H1 (cell line): ENCODE results near the gene WDFY4. TPM values are rescaled to one million over a fixed set of nuclear protein-coding genes. Genes with fewer than 3 reads are reported as not detected.

Experiments used
- CTCF ChIA-PET: fragments of 300-600 bp; sonication (Branson Sonifier 250); formaldehyde crosslinking; loops from one replicate; lab custom pipeline; 2021; ENCODE audit not compliant: partially characterized antibody; lab: Charles Lee
- POLR2A ChIA-PET: fragments of 300-600 bp; sonication (Branson Sonifier 250); formaldehyde crosslinking; loops from one replicate; lab custom pipeline; 2021; ENCODE audit warnings: inconsistent platforms; ENCODE audit not compliant: partially characterized antibody; lab: Charles Lee
- DNase-seq, 2 experiments: peaks; one replicate each; pipeline versions ENCODE4 v3.0.0 to v3.0.0-alpha.2; 2010 to 2022; ENCODE audit warnings: low spot score in 2 of 2, low read depth in 1 of 2, mixed read lengths in 1 of 2
- FAIRE-seq: peaks from 2 replicates; lab custom pipeline; 2011; peaks lifted over from hg19 to GRCh38; lab: Jason Lieb, UNC
- H2AFZ ChIP-seq: 2 replicates; pipeline ENCODE4 v1.8.1; 2012; ENCODE audit warnings: low read length, inconsistent platforms
- H2AK5ac ChIP-seq: 2 replicates; pipeline ENCODE4 v1.6.1; 2013; ENCODE audit warnings: low read depth, low read length
- H2BK120ac ChIP-seq: replicated peaks from 2 replicates; pipeline ENCODE3; 2013; ENCODE audit warnings: low read depth, low read length, inconsistent platforms
- H2BK12ac ChIP-seq: 2 replicates; pipeline ENCODE4 v1.6.1; 2013; ENCODE audit warnings: low read depth, low read length
- H2BK15ac ChIP-seq: 2 replicates; pipeline ENCODE4 v1.6.1; 2013; ENCODE audit warnings: low read length
- H2BK20ac ChIP-seq: 2 replicates; pipeline ENCODE4 v1.6.1; 2013; ENCODE audit warnings: low read length
- H2BK5ac ChIP-seq: 2 replicates; pipeline ENCODE4 v1.6.1; 2013; ENCODE audit warnings: low read depth, low read length
- H3K14ac ChIP-seq: 2 replicates; pipeline ENCODE4 v1.6.1; 2013; ENCODE audit warnings: inconsistent platforms; ENCODE audit not compliant: insufficient read length
- H3K18ac ChIP-seq: 2 replicates; pipeline ENCODE4 v1.6.1; 2013; ENCODE audit warnings: low read length; ENCODE audit errors: extremely low read depth
- H3K23ac ChIP-seq: 2 replicates; pipeline ENCODE4 v1.6.1; 2013; ENCODE audit warnings: inconsistent platforms; ENCODE audit not compliant: insufficient read length
- H3K23me2 ChIP-seq: 2 replicates; pipeline ENCODE4 v1.6.1; 2013; ENCODE audit warnings: low read depth, low read length
- H3K27ac ChIP-seq: 2 replicates; pipeline ENCODE4 v1.6.1; 2011; ENCODE audit warnings: low read depth, low read length, inconsistent platforms
- H3K27me3 ChIP-seq, 4 experiments: replicated peaks in 1 of 4; 1 replicate in 1 of 4; 2 replicates in 3 of 4; pipeline versions ENCODE4 v1.6.1 to v1.8.1; 2011 to 2013; ENCODE audit warnings: low read length in 3 of 4, mild to moderate bottlenecking in 3 of 4, inconsistent platforms in 2 of 4, mixed read lengths in 2 of 4, moderate library complexity in 1 of 4; ENCODE audit not compliant: control insufficient read depth in 3 of 4, insufficient read depth in 3 of 4; ENCODE audit errors: extremely low read depth in 1 of 4
- H3K36me3 ChIP-seq, 4 experiments: 2 replicates each; pipeline versions ENCODE4 v1.6.1 to v1.8.1; 2011 to 2013; ENCODE audit warnings: mild to moderate bottlenecking in 4 of 4, low read length in 3 of 4, moderate library complexity in 2 of 4, control low read depth in 1 of 4, inconsistent platforms in 1 of 4; ENCODE audit not compliant: insufficient read depth in 4 of 4, control insufficient read depth in 2 of 4
- H3K4ac ChIP-seq: replicated peaks from 2 replicates; pipeline ENCODE3; 2013; ENCODE audit warnings: low read length, low read depth, mixed read lengths, inconsistent platforms; ENCODE audit not compliant: insufficient read length
- H3K4me1 ChIP-seq, 4 experiments: replicated peaks in 1 of 4; 1 replicate in 1 of 4; 2 replicates in 3 of 4; pipeline versions ENCODE4 v1.6.1 to v1.8.1; 2011 to 2013; ENCODE audit warnings: low read length in 3 of 4, inconsistent platforms in 2 of 4, mixed read lengths in 1 of 4; ENCODE audit not compliant: insufficient read depth in 4 of 4, control insufficient read depth in 3 of 4
- H3K4me2 ChIP-seq, 2 experiments: 2 replicates each; pipeline versions ENCODE4 v1.6.1 to v1.8.1; 2011 to 2013; ENCODE audit warnings: low read depth in 2 of 2, low read length in 2 of 2, control low read depth in 1 of 2, inconsistent platforms in 1 of 2, mild to moderate bottlenecking in 1 of 2; ENCODE audit not compliant: insufficient read depth in 1 of 2
- H3K4me3 ChIP-seq, 4 experiments: fragments of 200-600, 300-600 bp in 1 of 4; sonication (generic), shearing (Covaris generic), sonication (Bioruptor Twin) in 1 of 4; 2 replicates each; pipeline versions ENCODE4 v1.5.1 to v1.8.1; 2011 to 2016; ENCODE audit warnings: low read length in 4 of 4, low read depth in 3 of 4, control low read depth in 2 of 4, inconsistent platforms in 2 of 4, mild to moderate bottlenecking in 2 of 4, mixed read lengths in 1 of 4, moderate library complexity in 1 of 4; ENCODE audit not compliant: insufficient read depth in 2 of 4; ENCODE audit errors: extremely low read depth in 1 of 4
- H3K56ac ChIP-seq: replicated peaks from 2 replicates; pipeline ENCODE3; 2013; ENCODE audit warnings: low read depth, mild to moderate bottlenecking, mixed read lengths, low read length, inconsistent platforms; ENCODE audit not compliant: insufficient read length
- H3K79me1 ChIP-seq: 2 replicates; pipeline ENCODE4 v1.6.1; 2013; ENCODE audit warnings: low read depth, low read length, control low read depth
- H3K79me2 ChIP-seq, 2 experiments: 2 replicates each; pipeline versions ENCODE4 v1.6.1 to v1.8.1; 2012 to 2013; ENCODE audit warnings: low read length in 2 of 2, mild to moderate bottlenecking in 2 of 2, inconsistent platforms in 1 of 2; ENCODE audit not compliant: insufficient read depth in 2 of 2, control insufficient read depth in 1 of 2
- H3K9ac ChIP-seq, 4 experiments: replicated peaks in 1 of 4; 1 replicate in 1 of 4; 2 replicates in 3 of 4; pipeline versions ENCODE4 v1.6.1 to v1.8.1; 2011 to 2013; ENCODE audit warnings: low read depth in 3 of 4, low read length in 3 of 4, control low read depth in 2 of 4, mild to moderate bottlenecking in 2 of 4, moderate library complexity in 2 of 4, inconsistent platforms in 1 of 4; ENCODE audit errors: extremely low read depth in 1 of 4
- H3K9me3 ChIP-seq, 2 experiments: 2 replicates each; pipeline versions ENCODE4 v1.6.1 to v1.8.1; 2012 to 2013; ENCODE audit warnings: mild to moderate bottlenecking in 2 of 2, moderate library complexity in 2 of 2, control low read depth in 1 of 2, inconsistent platforms in 1 of 2, low read depth in 1 of 2, low read length in 1 of 2, mixed read lengths in 1 of 2; ENCODE audit not compliant: insufficient read depth in 2 of 2
- H4K20me1 ChIP-seq, 2 experiments: replicated peaks in 1 of 2; 2 replicates each; pipeline versions ENCODE3 to v1.8.1; 2011 to 2013; ENCODE audit warnings: inconsistent platforms in 2 of 2, low read length in 2 of 2, mild to moderate bottlenecking in 1 of 2; ENCODE audit not compliant: insufficient read depth in 2 of 2, control insufficient read depth in 1 of 2
- H4K5ac ChIP-seq: 2 replicates; pipeline ENCODE4 v1.6.1; 2013; ENCODE audit warnings: low read length, low read depth, mixed read lengths, inconsistent platforms; ENCODE audit not compliant: insufficient read length
- H4K8ac ChIP-seq: 2 replicates; pipeline ENCODE4 v1.8.0; 2013; ENCODE audit warnings: mild to moderate bottlenecking, moderate library complexity, low read length, inconsistent platforms; ENCODE audit not compliant: insufficient read depth; ENCODE audit errors: extremely low read depth
- H4K91ac ChIP-seq: replicated peaks from 2 replicates; pipeline ENCODE3; 2013; ENCODE audit warnings: low read length, mixed read lengths, inconsistent platforms; ENCODE audit not compliant: insufficient read length
- ATF2 ChIP-seq: IDR thresholded peaks from 2 replicates; pipeline ENCODE4 v1.6.1; 2012; ENCODE audit warnings: low read length, inconsistent platforms
- BACH1 ChIP-seq: IDR thresholded peaks from 2 replicates; pipeline ENCODE4 v1.6.1; 2012; ENCODE audit warnings: low read length, improper control_type of control experiment
- CBX5 ChIP-seq: fragments of 300-800, 300-1000 bp; sonication (generic); IDR thresholded peaks from 2 replicates; pipeline ENCODE4 v1.7.1; 2016; ENCODE audit warnings: antibody characterized with exemption, low read length, low read depth
- JUND ChIP-seq: IDR thresholded peaks from 2 replicates; pipeline ENCODE4 v1.6.1; 2011; ENCODE audit warnings: mild to moderate bottlenecking, improper control_type of control experiment, low read length
- SRF ChIP-seq: IDR thresholded peaks from 2 replicates; pipeline ENCODE4 v1.6.1; 2011; ENCODE audit warnings: mild to moderate bottlenecking, low read depth, low read length, moderate library complexity
- ZNF274 ChIP-seq: IDR thresholded peaks from 2 replicates; pipeline ENCODE4 v1.7.0; 2012; ENCODE audit warnings: low read length, borderline replicate concordance; ENCODE audit errors: extremely low read depth
- WGBS, 2 experiments: shearing (Covaris generic) in 1 of 2; methylation state at CpG; one replicate each; pipeline versions ENCODE4 v1.1.6 to v1.1.7; 2013 to 2015; ENCODE audit warnings: low lambda C conversion rate in 2 of 2, mixed read lengths in 2 of 2, inconsistent platforms in 1 of 2, low coverage in 1 of 2, missing lambda C conversion rate in 1 of 2; ENCODE audit not compliant: insufficient replicate concordance in 2 of 2, insufficient coverage in 1 of 2, insufficient read length in 1 of 2; ENCODE audit errors: extremely low coverage in 1 of 2, missing lambda C conversion rate in 1 of 2; 5-methylcytosine and 5-hydroxymethylcytosine counted together
- polyA plus RNA-seq, 7 experiments: library from polyadenylated mRNA; depleted of rRNA in 3 of 7; stranded (reverse) in 5 of 7; unstranded in 2 of 7; fragments of >200 nt in 5 of 7; fragments of 200-250 nt in 2 of 7; gene quantifications; 1 replicate in 5 of 7; 2 replicates in 1 of 7; 4 replicates in 1 of 7; pipeline versions ENCODE4 v1.2.1 to v1.2.3, GENCODE V29; 2011 to 2013; ENCODE audit warnings: missing spikeins in 2 of 7, mixed read lengths in 2 of 7
- total RNA-seq: library from RNA; stranded (reverse); fragmentation: NEBNext Ultra II Directional; extraction: Animal tissue kit (Norgen Biotek cat#: 25700); gene quantifications from 2 replicates; pipeline ENCODE4 v1.2.1, GENCODE V29; 2021

The WDFY4 gene
- total and polyA plus RNA-seq, 2 of the 8 experiments (the other 6 are each of a cell fraction or from before 2014, with no cell fraction given) = not detected

GRCh38 chr10:48999346-48999745 lies 314.7 kb downstream of the WDFY4 start:
- Histone ChIP-seq H2BK20ac (no peak overlapping the region), H4K91ac (no peak overlapping the region), H3K4ac (no peak overlapping the region), H3K14ac (no peak overlapping the region), H3K36me3 (no peaks in the 10 kb centered on the region), H3K18ac (no peak overlapping the region), H2AK5ac (no peak overlapping the region), H3K4me3 (no peak overlapping the region), H3K9ac (no peak overlapping the region), H2AFZ (no peak overlapping the region), H3K23ac (no peak overlapping the region), H3K4me2 (no peak overlapping the region), H4K5ac (no peak overlapping the region), H3K56ac (no peak overlapping the region), H2BK5ac (no peak overlapping the region), H4K8ac (no peak overlapping the region), H3K79me1 (no peaks in the 10 kb centered on the region), H2BK15ac (no peak overlapping the region), H3K79me2 (no peaks in the 10 kb centered on the region), H3K23me2 (no peaks in the 10 kb centered on the region), H3K4me1 (0 out of 7 replicates have a peak, but pooled peaks cover 0 to 2% (median 0%) of the 10 kb centered on the region in 4 experiments), H2BK120ac (no peak overlapping the region), H2BK12ac (no peak overlapping the region), H4K20me1 (peaks cover 0 to 1% of the 10 kb centered on the region in 2 experiments), H3K27me3 (no peaks in the 10 kb centered on the region), H3K27ac (no peak overlapping the region), H3K9me3 (no peaks in the 10 kb centered on the region)
- ChIA-PET CTCF (interaction anchor here (0.7 to 1.5 kb wide), 8 partner anchors 9 to 293 kb away, joined by 3 to 5 read pairs (median 3); no protein-coding TSS in a partner anchor), POLR2A (no interaction called here)
- DNase-seq (no peak), FAIRE-seq (no peak)
- 90% methylated on average over 2 of the region's 2 CpGs; no CpG with 5 or more reads in 1 of the 2 experiments for WGBS, 2 experiments
- TF ChIP-seq ATF2 (no peak), SRF (no peak), BACH1 (no peak), ZNF274 (no peak), JUND (no peak), CBX5 (no peak)
